PC-9 (cell line): Measurements from ENCODE around the gene FAM13B. TPM values are rescaled to one million over a fixed set of nuclear protein-coding genes. Genes with fewer than 3 reads are reported as not detected.

ENCODE experiments used
- BruUV-seq: library from RNA; stranded (reverse); fragments of 400-500 nt; replicated peaks from 2 replicates; lab custom pipeline; 2021; lab: Mats Ljungman, UMichigan
- CTCF ChIA-PET: fragments of 300-600 bp; sonication (Branson Sonifier 250); formaldehyde crosslinking; loops from one replicate; lab custom pipeline; 2022; ENCODE audit warnings: antibody characterized with exemption; lab: Charles Lee
- POLR2A ChIA-PET: fragments of 300-600 bp; sonication (Branson Sonifier 250); formaldehyde crosslinking; loops from one replicate; lab custom pipeline; 2022; ENCODE audit warnings: antibody characterized with exemption; ENCODE audit not compliant: unreplicated experiment; lab: Charles Lee
- DNase-seq, 2 experiments: peaks; one replicate each; pipeline versions ENCODE4 v3.0.0 to v3.0.0-alpha.2; 2015 to 2022; ENCODE audit warnings: mixed read lengths in 1 of 2
- H2AFZ ChIP-seq: fragments of 200-600 bp; sonication (generic); 2 replicates; pipeline ENCODE4 v1.8.1; 2017; ENCODE audit warnings: antibody characterized with exemption
- H3F3A ChIP-seq: fragments of 200-600 bp; sonication (generic); 2 replicates; pipeline ENCODE4 v1.8.1; 2017; ENCODE audit warnings: antibody characterized with exemption, mild to moderate bottlenecking, low read depth; ENCODE audit not compliant: insufficient read depth
- H3K27ac ChIP-seq: fragments of 200-600 bp; sonication (generic); 2 replicates; pipeline ENCODE4 v1.6.1; 2016; ENCODE audit warnings: mixed run types
- H3K27me3 ChIP-seq: fragments of 200-600 bp; sonication (generic); 2 replicates; pipeline ENCODE4 v1.6.1; 2016; ENCODE audit warnings: low read depth, mixed run types; ENCODE audit not compliant: insufficient read depth
- H3K36me3 ChIP-seq: fragments of 200-600 bp; sonication (generic); 2 replicates; pipeline ENCODE4 v1.6.1; 2016; ENCODE audit warnings: low read depth, mixed run types
- H3K4me1 ChIP-seq: fragments of 200-600 bp; sonication (generic); replicated peaks from 2 replicates; pipeline ENCODE4 v1.6.1; 2016; ENCODE audit warnings: mixed run types; ENCODE audit not compliant: insufficient read depth
- H3K4me2 ChIP-seq: fragments of 200-600 bp; sonication (generic); 2 replicates; pipeline ENCODE4 v1.6.1; 2017; ENCODE audit warnings: mixed run types
- H3K4me3 ChIP-seq: fragments of 200-600 bp; sonication (generic); 2 replicates; pipeline ENCODE4 v1.6.1; 2016; ENCODE audit warnings: mixed run types
- H3K79me2 ChIP-seq: fragments of 200-600 bp; sonication (generic); 2 replicates; pipeline ENCODE4 v1.6.1; 2017; ENCODE audit warnings: low read depth, mixed run types
- H3K9me2 ChIP-seq: fragments of 200-600 bp; sonication (generic); 2 replicates; pipeline ENCODE4 v1.8.1; 2017; ENCODE audit warnings: mild to moderate bottlenecking; ENCODE audit not compliant: insufficient read depth
- H3K9me3 ChIP-seq: fragments of 200-600 bp; sonication (generic); 2 replicates; pipeline ENCODE4 v1.8.1; 2016; ENCODE audit warnings: low read depth; ENCODE audit not compliant: insufficient read depth
- H4K20me1 ChIP-seq: fragments of 200-600 bp; sonication (generic); 2 replicates; pipeline ENCODE4 v1.8.1; 2017; ENCODE audit not compliant: insufficient read depth
- CTCF ChIP-seq: fragments of 200-600 bp; sonication (generic); conservative IDR thresholded peaks from 2 replicates; pipeline ENCODE4 v1.6.1; 2017; ENCODE audit warnings: mixed run types, antibody characterized with exemption, mild to moderate bottlenecking, moderate library complexity
- EZH2 ChIP-seq: fragments of 200-600 bp; sonication (generic); IDR thresholded peaks from 2 replicates; pipeline ENCODE4 v1.8.0; 2017; ENCODE audit warnings: antibody characterized with exemption, low read depth
- intact Hi-C: fragments of 100-400 bp; cut with micrococcal nuclease; formaldehyde crosslinking; loops from one replicate; pipeline ENCODE4 v1.10.0; 2022; ENCODE audit not compliant: unreplicated experiment
- total RNA-seq: library from RNA; stranded (reverse); gene quantifications from 2 replicates; pipeline ENCODE4 v1.2.3, GENCODE V29; 2021

FAM13B gene
- total RNA-seq, 1 experiment from 2014 or later, result 25.1 TPM

- Histone ChIP-seq H3K27me3 (no peaks in the 10 kb centered on the region), H4K20me1 (no peaks in the 10 kb centered on the region), H3K36me3 (peaks cover 37% of the 10 kb centered on the region), H3F3A (no peaks in the 10 kb centered on the region), H3K79me2 (no peaks in the 10 kb centered on the region), H2AFZ (no peak overlapping the region), H3K9me3 (no peaks in the 10 kb centered on the region), H3K4me1 (no peaks in the 10 kb centered on the region), H3K27ac (no peak overlapping the region), H3K4me2 (no peak overlapping the region), H3K4me3 (no peak overlapping the region), H3K9me2 (no peaks in the 10 kb centered on the region)
- ChIA-PET CTCF (no interaction called here), POLR2A (interaction anchor here (0.6 kb wide), 1 partner anchor 82 kb away, joined by 8 read pairs; no protein-coding TSS in a partner anchor)
- no TSS peak for BruUV-seq
- intact Hi-C loops, result no loop called here
- DNase-seq, result no peak
- TF ChIP-seq EZH2 (no peak), CTCF (no peak)
Observed at GRCh38 chr5:137939331-137939730, 93.5 kb downstream of the FAM13B start.

- BruUV-seq, result no TSS peak
- Histone ChIP-seq H3K9me3 (no peaks in the 10 kb centered on the region), H3K4me3 (no peak overlapping the region), H3K4me2 (no peak overlapping the region), H3K27ac (no peak overlapping the region), H3K79me2 (no peaks in the 10 kb centered on the region), H3F3A (no peaks in the 10 kb centered on the region), H3K36me3 (peaks cover 37% of the 10 kb centered on the region), H3K9me2 (no peaks in the 10 kb centered on the region), H3K27me3 (no peaks in the 10 kb centered on the region), H2AFZ (no peak overlapping the region), H3K4me1 (no peaks in the 10 kb centered on the region), H4K20me1 (no peaks in the 10 kb centered on the region)
- CTCF ChIA-PET, result no interaction called here
- intact Hi-C loops, result no loop called here
- DNase-seq, result no peak
- TF ChIP-seq EZH2, result no peak
- no peak for TF ChIP-seq CTCF
- POLR2A ChIA-PET, result no interaction called here
Observed at GRCh38 chr5:137938751-137939143, 94.1 kb downstream of the FAM13B start.

- CTCF ChIA-PET, result no interaction called here
Observed at GRCh38 chr5:137937994-137938750, 94.7 kb downstream of the FAM13B start.

More at GRCh38 chr5:137937994-137938750, 94.7 kb downstream of the FAM13B start:
- Histone ChIP-seq H3K36me3 (peaks cover 37% of the 10 kb centered on the region), H3K4me2 (no peak overlapping the region), H4K20me1 (no peaks in the 10 kb centered on the region), H3K79me2 (no peaks in the 10 kb centered on the region), H3F3A (no peaks in the 10 kb centered on the region), H2AFZ (no peak overlapping the region), H3K27ac (no peak overlapping the region), H3K9me2 (no peaks in the 10 kb centered on the region), H3K27me3 (no peaks in the 10 kb centered on the region), H3K4me3 (no peak overlapping the region), H3K4me1 (no peaks in the 10 kb centered on the region), H3K9me3 (no peaks in the 10 kb centered on the region)
- TF ChIP-seq EZH2 (no peak), CTCF (no peak)
- DNase-seq, result no peak
- intact Hi-C loops, result no loop called here
- BruUV-seq, result no TSS peak
- POLR2A ChIA-PET, result no interaction called here
